ENCODE results near the gene SLC17A9. TPM values are rescaled to one million over a fixed set of nuclear protein-coding genes. Genes with fewer than 3 reads are reported as not detected.

The SLC17A9 gene, protein sequence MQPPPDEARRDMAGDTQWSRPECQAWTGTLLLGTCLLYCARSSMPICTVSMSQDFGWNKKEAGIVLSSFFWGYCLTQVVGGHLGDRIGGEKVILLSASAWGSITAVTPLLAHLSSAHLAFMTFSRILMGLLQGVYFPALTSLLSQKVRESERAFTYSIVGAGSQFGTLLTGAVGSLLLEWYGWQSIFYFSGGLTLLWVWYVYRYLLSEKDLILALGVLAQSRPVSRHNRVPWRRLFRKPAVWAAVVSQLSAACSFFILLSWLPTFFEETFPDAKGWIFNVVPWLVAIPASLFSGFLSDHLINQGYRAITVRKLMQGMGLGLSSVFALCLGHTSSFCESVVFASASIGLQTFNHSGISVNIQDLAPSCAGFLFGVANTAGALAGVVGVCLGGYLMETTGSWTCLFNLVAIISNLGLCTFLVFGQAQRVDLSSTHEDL
- total RNA-seq = 10 to 100 TPM in 1 of 4 donors, 1 to 10 TPM in 3; 1.6 to 10.7 (median 2.5) TPM

DNA sequence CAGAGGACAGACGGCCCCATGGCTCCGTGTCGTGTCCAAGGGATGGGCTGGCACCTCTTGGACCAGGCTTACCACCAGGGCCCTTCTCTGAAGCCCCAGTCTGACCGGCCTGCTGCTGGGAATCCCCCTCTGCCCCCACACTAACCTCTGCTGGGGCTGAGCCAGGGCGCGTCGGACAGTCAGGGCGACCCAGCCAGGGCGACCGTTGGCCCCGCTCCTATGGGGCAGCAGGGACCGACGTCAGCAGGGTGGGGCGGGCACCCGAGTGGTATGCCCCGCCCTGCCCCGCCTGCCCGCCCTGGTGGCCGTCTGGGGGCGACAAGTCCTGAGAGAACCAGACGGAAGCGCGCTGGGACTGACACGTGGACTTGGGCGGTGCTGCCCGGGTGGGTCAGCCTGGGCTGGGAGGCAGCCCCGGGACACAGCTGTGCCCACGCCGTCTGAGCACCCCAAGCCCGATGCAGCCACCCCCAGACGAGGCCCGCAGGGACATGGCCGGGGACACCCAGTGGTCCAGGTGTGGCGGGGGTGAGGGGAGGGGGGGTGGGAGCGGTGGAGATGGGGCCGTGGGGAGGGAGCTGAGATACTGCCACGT lies at the start of gene SLC17A9:
TSS of gene SLC17A9 (plus strand) at position 337 of the 595 bp plus-strand sequence. CDS start at position 459, 122 bp downstream.
- TF ChIP-seq, protein P1, sequence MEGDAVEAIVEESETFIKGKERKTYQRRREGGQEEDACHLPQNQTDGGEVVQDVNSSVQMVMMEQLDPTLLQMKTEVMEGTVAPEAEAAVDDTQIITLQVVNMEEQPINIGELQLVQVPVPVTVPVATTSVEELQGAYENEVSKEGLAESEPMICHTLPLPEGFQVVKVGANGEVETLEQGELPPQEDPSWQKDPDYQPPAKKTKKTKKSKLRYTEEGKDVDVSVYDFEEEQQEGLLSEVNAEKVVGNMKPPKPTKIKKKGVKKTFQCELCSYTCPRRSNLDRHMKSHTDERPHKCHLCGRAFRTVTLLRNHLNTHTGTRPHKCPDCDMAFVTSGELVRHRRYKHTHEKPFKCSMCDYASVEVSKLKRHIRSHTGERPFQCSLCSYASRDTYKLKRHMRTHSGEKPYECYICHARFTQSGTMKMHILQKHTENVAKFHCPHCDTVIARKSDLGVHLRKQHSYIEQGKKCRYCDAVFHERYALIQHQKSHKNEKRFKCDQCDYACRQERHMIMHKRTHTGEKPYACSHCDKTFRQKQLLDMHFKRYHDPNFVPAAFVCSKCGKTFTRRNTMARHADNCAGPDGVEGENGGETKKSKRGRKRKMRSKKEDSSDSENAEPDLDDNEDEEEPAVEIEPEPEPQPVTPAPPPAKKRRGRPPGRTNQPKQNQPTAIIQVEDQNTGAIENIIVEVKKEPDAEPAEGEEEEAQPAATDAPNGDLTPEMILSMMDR (IDR thresholded peaks at IDR 0.05) = no peak
- no peak for DNase-seq (ENCODE audit: low spot score)
- peak; percentile 35 for ATAC-seq (ENCODE audit: low FRiP score)

GRCh38 chr20:62902926-62903615 lies 49.4 kb upstream of the SLC17A9 start:
- ATAC-seq (ENCODE audit: low FRiP score) (no peak), DNase-seq (ENCODE audit: low spot score) (no peak)
- TF ChIP-seq, protein P1 (IDR thresholded peaks at IDR 0.05) = no peak

GRCh38 chr20:62905536-62906117 lies 46.9 kb upstream of the SLC17A9 start:
- TF ChIP-seq, protein P1 (IDR thresholded peaks at IDR 0.05) = no peak
- DNase-seq (ENCODE audit: low spot score) = no peak
- no peak for ATAC-seq (ENCODE audit: low FRiP score)

GRCh38 chr20:62906209-62906608 lies 46.3 kb upstream of the SLC17A9 start:
- ATAC-seq (ENCODE audit: low FRiP score) (no peak), DNase-seq (ENCODE audit: low spot score) (no peak)
- TF ChIP-seq, protein P1 (IDR thresholded peaks at IDR 0.05) = no peak

DNA sequence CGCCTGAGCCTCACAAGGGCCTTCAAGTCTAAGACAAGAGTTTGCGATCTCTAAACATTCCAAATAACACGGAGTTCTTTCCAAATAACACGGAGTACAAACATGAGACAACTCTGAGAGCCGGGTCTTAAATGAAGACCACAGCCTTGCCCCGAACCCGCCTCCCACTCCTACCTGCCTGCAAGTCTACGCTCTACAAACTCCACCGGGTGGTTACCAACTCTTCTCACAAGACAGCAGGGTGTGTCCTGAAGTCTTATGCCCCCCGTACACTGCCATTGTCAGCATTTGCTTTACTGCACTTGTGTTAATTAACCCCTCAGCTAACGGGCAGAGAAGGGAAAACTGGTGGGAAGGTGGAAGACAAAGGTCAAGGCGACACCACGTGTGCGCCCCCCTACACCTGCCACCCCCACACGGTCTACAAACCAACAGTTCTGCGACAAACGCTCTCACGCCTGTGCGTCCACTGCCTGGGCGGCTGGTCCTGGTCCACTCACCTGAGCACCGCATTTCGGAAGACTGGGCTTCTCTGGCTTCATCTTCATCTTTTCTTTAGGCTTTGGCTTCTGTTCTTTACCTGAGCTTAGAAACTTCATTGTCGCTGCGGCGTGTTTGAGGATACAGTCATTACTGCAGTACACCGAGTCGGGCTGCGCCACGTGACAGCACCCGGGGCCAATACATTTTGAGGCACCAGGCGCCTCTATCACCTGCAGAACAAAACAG lies 45.7 kb upstream of the SLC17A9 start:
- ATAC-seq (ENCODE audit: low FRiP score) = no peak
- TF ChIP-seq, protein P1 (IDR thresholded peaks at IDR 0.05) = no peak

More for the DNA sequence above, 45.7 kb upstream of the SLC17A9 start:
- no peak for DNase-seq (ENCODE audit: low spot score)

All from omental fat pad (tissue), 4 donors.